ENCODE data around the gene NPFFR1.

- TF ChIP-seq CTCF (IDR thresholded peaks at IDR 0.05) (no peak), POLR2AphosphoS5 (IDR thresholded peaks at IDR 0.05) (no peak), POLR2A (IDR thresholded peaks at IDR 0.05) (no peak), EP300 (IDR thresholded peaks at IDR 0.05) (no peak)
These were observed 11.5 kb downstream of the NPFFR1 start for GRCh38 chr10:70271996-70272924.
